DMS153 treated with DMSO at 0.1 percent for 48 hours (cell line): Measurements from ENCODE around the gene LSR.

Experiments
- DNase-seq: peaks from one replicate; lab custom pipeline; 2025; ENCODE audit not compliant: unreplicated experiment; lab: John Stamatoyannopoulos, UW

Gene LSR

GRCh38 chr19:35298561-35298972 lies 49.8 kb downstream of the LSR start:
- DNase-seq = no peak

DNA sequence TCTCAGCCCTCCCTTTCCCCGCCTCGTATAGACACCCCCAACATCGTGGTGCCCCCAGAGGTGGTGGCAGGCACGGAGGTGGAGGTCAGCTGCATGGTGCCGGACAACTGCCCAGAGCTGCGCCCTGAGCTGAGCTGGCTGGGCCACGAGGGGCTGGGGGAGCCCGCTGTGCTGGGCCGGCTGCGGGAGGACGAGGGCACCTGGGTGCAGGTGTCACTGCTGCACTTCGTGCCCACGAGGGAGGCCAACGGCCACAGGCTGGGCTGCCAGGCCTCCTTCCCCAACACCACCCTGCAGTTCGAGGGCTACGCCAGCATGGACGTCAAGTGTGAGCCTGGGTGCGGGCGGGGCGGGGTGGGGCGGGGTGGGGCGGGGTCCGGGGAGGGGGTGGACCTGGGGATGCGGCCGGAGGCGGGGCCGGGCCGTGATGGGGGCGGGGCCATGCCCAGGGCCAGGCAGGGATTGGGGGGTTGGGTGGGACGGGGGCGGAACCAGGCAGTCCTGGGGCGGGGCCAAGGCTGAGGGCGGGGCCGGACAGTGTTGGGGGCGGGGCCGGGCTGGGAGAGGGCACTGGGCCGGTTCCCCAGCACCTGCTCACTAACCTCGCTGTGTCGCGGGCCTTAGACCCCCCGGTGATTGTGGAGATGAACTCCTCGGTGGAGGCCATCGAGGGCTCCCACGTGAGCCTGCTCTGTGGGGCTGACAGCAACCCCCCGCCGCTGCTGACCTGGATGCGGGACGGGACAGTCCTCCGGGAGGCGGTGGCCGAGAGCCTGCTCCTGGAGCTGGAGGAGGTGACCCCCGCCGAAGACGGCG lies 50.9 kb downstream of the LSR start:
- no peak for DNase-seq

- no peak for DNase-seq
Measured at GRCh38 chr19:35300339-35300649, 51.5 kb downstream of the LSR start.

- DNase-seq = no peak
Measured at GRCh38 chr19:35301961-35302360, 53.2 kb downstream of the LSR start.

GRCh38 chr19:35302446-35302845 lies 53.6 kb downstream of the LSR start:
- DNase-seq = no peak

- DNase-seq = no peak
Measured at GRCh38 chr19:35303357-35303915, 54.6 kb downstream of the LSR start.

DNA sequence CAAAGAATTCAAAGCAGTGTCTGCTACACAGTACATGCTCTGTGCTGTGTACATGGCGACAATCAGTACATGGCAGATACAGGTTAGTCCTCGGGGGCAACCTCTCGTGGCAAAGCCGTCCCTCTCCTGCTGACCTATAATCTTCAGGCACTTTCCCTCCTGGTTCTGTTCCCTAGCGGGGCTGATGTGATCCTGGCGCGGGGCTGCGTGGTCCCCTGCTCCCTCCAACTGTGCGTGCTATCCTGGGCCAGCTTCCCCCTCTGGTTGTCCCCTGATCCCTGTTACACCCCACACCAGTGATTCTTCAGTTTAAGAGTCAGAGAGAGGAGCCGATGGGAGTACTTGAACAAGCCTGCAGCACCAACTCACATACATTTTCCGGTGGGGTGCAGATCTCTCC lies 55.2 kb downstream of the LSR start:
- no peak for DNase-seq

- DNase-seq = no peak
Measured at GRCh38 chr19:35305181-35305580, 56.4 kb downstream of the LSR start.

DNA sequence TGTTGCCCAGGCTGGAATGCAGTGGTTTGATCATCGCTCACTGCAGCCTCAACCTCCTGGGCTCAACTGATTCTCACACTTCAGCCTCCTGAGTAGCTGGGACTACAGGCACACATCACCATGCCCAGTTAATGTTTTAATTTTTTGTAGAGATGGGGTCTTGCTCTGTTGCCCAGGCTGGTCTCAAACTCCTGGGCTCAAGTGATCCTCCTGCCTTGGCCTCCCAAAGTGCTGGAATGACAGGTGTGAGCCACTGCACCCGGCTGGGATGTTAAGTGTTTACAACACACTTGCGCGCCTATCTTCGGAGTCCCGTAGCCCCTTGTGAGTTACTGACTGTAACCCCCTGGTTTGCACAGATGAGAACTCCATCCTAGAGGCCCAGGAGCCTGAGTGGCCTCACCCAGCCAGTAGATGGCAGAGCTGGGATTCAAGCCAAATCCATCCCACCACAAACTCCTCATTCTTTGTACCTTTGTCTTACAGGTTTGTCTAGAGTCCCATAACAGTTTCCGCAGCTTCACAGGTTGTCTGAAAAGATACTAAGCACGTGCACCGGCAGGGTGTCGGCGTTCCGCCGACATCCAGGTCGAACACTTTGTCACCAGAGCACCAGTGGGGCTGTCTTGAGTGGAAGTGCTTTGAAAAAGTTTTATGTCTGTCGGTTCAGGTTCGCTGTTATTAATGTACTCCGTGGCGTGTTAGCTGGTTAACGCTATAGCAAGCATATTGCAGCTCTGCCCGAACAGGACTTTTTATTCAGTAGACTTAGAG lies 57.9 kb downstream of the LSR start:
- no peak for DNase-seq

DNA sequence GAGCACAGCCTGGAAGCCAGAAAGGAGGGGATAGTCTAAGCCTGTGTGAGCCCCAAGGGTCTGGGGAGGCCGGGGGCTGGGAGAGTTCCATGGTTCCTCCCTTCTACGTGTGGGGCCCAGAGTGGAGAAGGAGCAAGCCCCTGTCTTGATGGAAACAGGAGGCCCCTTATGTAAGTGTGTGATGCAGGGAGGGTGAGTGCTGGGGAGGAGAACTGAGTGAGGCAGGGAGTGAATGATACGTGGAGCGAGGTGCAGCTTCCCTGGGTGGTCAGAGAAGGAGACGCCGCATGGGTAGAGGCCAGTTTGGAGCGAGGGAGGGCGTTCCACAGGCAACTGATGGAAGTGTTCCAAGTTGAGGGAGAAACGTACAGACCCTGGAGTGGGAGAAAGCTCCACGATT lies 59.1 kb downstream of the LSR start:
- DNase-seq = no peak

GRCh38 chr19:35308910-35309309 lies 60.1 kb downstream of the LSR start:
- no peak for DNase-seq

DNA sequence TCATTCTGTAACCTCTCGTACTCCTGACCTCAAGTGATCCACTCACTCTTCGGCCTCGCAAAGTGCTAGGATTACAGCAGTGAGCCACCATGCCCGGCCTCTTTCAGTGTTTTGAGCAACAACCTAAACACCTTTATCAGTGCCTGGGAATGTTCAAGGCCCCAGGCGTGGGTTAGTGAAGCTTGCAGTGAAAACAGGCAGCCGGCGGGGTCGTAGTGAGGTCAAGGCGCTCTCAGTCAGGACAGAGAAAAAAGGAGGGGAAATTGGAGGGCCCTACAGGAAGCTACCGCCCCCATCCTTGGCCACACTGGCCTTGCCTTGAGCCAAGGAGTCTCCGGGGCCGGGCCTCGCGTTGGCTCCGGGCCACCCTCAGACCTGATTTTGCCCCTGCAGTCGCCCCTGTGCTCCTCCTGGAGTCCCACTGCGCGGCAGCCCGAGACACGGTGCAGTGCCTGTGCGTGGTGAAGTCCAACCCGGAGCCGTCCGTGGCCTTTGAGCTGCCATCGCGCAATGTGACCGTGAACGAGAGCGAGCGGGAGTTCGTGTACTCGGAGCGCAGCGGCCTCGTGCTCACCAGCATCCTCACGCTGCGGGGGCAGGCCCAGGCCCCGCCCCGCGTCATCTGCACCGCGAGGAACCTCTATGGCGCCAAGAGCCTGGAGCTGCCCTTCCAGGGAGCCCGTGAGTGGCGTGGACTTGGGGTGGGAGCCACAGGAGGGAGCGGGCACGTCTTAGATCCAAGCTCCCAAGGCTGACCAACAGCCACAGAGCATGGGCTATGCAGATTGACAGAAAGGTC lies 60.9 kb downstream of the LSR start:
- no peak for DNase-seq

- DNase-seq = no peak
Measured at GRCh38 chr19:35310331-35310730, 61.5 kb downstream of the LSR start.

GRCh38 chr19:35310811-35311465 lies 62.1 kb downstream of the LSR start:
- no peak for DNase-seq

GRCh38 chr19:35311901-35312665 lies 63.3 kb downstream of the LSR start:
- DNase-seq = no peak

DNA sequence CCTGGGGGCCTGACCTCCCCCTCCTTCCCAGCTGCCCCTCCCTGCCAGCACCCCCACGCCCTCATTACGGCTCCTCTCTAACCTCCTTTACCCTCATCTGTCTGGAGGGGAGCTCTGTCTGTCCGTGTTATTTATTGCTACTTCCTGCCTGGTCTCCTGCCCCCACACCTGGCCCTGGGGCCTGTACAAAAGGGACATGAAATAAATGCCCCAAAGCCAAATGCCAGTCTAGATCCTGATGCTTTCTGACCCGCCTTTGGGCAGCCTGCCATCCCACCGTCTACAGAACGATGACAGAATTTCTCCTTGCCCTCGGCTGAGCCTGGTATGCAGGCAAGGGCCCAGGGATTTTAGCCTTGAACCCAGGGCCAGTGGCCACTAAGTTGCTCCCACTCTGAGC lies 64.8 kb downstream of the LSR start:
- DNase-seq = no peak

GRCh38 chr19:35314031-35314430 lies 65.2 kb downstream of the LSR start:
- DNase-seq = no peak

GRCh38 chr19:35314858-35315470 lies 66.2 kb downstream of the LSR start:
- DNase-seq = no peak

GRCh38 chr19:35315883-35316282 lies 67.1 kb downstream of the LSR start:
- no peak for DNase-seq

- DNase-seq = no peak
Measured at GRCh38 chr19:35316560-35316959, 67.8 kb downstream of the LSR start.
